HFFc6 (cell line): ENCODE results near the gene TSPAN12. TPM values are rescaled to one million over a fixed set of nuclear protein-coding genes. Genes with fewer than 3 reads are reported as not detected.

Source experiments
- DNase-seq: peaks from one replicate; pipeline ENCODE4 v3.0.0-alpha.2; 2018
- H3K27ac Mint-ChIP-seq: 2 replicates; pipeline ENCODE4 v1.8.0; 2020; ENCODE audit warnings: mild to moderate bottlenecking, mixed read lengths
- H3K27me3 Mint-ChIP-seq: 2 replicates; pipeline ENCODE4 v1.8.0; 2021; ENCODE audit warnings: mild to moderate bottlenecking, moderate library complexity, mixed read lengths; ENCODE audit not compliant: insufficient read depth
- H3K36me3 Mint-ChIP-seq: 2 replicates; pipeline ENCODE4 v1.8.0; 2021; ENCODE audit warnings: low read depth, mixed read lengths
- H3K4me1 Mint-ChIP-seq: 2 replicates; pipeline ENCODE4 v1.8.0; 2020; ENCODE audit warnings: low read depth, mixed read lengths
- H3K4me3 Mint-ChIP-seq: 2 replicates; pipeline ENCODE4 v1.8.0; 2020; ENCODE audit warnings: mild to moderate bottlenecking, moderate library complexity, mixed read lengths
- H3K9me3 Mint-ChIP-seq: 2 replicates; pipeline ENCODE4 v1.8.0; 2020; ENCODE audit warnings: mild to moderate bottlenecking, mixed read lengths
- CTCF ChIP-seq: fragments of 200-600 bp; sonication (generic); IDR thresholded peaks from 2 replicates; pipeline ENCODE4 v1.5.0; 2021; ENCODE audit warnings: antibody characterized with exemption, mild to moderate bottlenecking
- total RNA-seq, 6 experiments: library from RNA; stranded (reverse); fragmentation: NEBNext Ultra II Directional; extraction: Animal tissue kit (Norgen Biotek cat#: 25700); gene quantifications; 2 replicates in 1 of 6; 3 replicates in 5 of 6; pipeline ENCODE4 v1.2.3, GENCODE V29; 2021

Gene TSPAN12
- total RNA-seq, 6 experiments from 2014 or later = 0.21 to 0.51 (median 0.40) TPM

DNA sequence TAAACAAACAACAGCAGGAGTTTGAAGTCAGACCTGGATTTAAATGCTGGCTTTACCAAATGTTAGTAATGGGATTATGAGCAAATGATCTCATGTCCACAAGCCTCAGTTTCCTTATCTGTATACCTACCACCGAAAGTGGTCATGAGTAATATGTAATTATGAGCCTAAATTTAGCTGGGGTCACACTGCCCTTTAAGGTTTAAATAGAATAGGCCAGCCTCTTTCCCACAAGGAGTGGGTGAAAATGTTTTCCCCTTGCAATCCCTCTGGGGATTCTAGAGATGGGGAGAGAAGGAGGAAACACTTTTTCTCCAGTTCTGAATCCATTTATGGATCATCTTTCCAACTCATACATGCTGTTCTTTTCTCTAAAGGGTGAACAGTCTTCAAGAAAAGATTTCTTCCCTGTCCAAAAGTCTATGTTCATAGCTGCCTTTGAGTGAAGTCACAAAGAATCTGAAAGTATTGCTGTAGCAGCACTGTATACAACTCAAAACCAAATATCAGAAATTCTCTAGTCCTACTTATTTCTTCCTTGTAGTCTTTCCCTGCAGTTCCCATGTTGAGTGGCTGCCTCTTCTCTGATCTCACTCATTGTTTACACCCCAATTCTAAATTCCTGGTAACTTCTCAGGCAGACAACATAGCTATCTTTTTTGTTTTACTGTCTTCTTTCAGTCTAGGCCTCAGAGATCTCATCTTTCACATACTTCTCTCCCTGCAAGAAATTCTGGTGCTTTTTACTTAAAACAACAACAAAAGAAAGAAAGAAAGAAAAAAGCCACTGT lies 7.4 kb upstream of the TSPAN12 start:
- Mint-ChIP-seq H3K36me3 (no peaks in the 10 kb centered on the region), H3K27me3 (peaks cover 5% of the 10 kb centered on the region), H3K27ac (no peak overlapping the region), H3K4me3 (no peak overlapping the region), H3K4me1 (peaks cover 6% of the 10 kb centered on the region; the same call in 1 of the 2 replicates), H3K9me3 (no peaks in the 10 kb centered on the region)
- no peak for DNase-seq
- TF ChIP-seq CTCF = no peak

DNA sequence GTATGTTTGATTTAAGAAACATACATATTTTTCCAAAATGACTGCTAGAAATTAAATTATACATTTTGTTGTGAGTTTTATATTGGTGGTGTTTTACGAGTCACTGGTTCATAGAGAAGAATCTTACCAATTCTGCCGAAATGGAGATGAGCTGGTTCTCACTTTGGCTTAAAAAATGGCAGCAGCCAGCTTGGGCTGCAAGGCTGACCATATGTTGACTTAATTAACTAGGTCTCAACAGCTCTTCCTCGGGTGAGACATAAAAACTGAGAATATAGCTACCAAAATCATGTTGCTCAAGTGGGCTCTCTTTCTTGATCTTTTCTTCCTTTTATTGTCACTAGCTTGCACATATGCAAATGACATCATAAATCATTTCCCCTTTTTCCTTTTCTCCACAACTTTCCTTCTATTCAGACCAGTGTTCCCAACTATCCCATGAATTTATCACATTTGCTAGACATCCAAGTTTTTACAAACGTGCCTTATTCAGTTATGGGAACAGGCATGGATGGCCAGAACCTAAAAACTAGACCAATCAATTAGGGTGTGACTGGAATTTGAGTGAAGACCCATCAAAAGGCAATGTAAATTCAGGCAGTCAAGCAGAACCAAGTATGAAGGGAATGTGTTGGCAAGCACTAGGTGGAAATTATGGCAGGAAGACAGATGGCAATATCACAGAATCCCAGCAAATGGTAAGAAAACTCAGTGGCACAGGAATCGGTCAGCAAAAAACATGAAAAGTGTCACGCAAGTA lies 6.4 kb upstream of the TSPAN12 start:
- no peak overlapping the region for H3K4me3 Mint-ChIP-seq
- no peak for TF ChIP-seq CTCF
- DNase-seq = no peak
- H3K27ac Mint-ChIP-seq = no peak overlapping the region
- H3K4me1 Mint-ChIP-seq = peaks cover 6% of the 10 kb centered on the region; the same call in 1 of the 2 replicates
- H3K36me3 Mint-ChIP-seq = no peaks in the 10 kb centered on the region
- peaks cover 7% of the 10 kb centered on the region for H3K27me3 Mint-ChIP-seq
- H3K9me3 Mint-ChIP-seq = no peaks in the 10 kb centered on the region

GRCh38 chr7:120862987-120863590 lies 5.1 kb upstream of the TSPAN12 start:
- H3K27me3 Mint-ChIP-seq = peaks cover 10% of the 10 kb centered on the region
- H3K9me3 Mint-ChIP-seq = no peaks in the 10 kb centered on the region
- no peak overlapping the region for H3K27ac Mint-ChIP-seq
- H3K36me3 Mint-ChIP-seq = no peaks in the 10 kb centered on the region
- peaks cover 9% of the 10 kb centered on the region for H3K4me1 Mint-ChIP-seq
- H3K4me3 Mint-ChIP-seq = no peak overlapping the region
- TF ChIP-seq CTCF = no peak
- DNase-seq = no peak

- H3K36me3 Mint-ChIP-seq = no peaks in the 10 kb centered on the region
- peaks cover 18% of the 10 kb centered on the region for H3K27me3 Mint-ChIP-seq
These were observed 2.2 kb upstream of the TSPAN12 start for GRCh38 chr7:120860156-120860555.

More at GRCh38 chr7:120860156-120860555, 2.2 kb upstream of the TSPAN12 start:
- Mint-ChIP-seq H3K27ac (no peak overlapping the region), H3K4me3 (no peak overlapping the region), H3K9me3 (no peaks in the 10 kb centered on the region), H3K4me1 (peaks cover 19% of the 10 kb centered on the region)
- TF ChIP-seq CTCF = no peak
- no peak for DNase-seq
